T-helper 1 cell treated with Interleukin-12 subunit alpha and Interleukin-12 subunit beta and Interleukin-4 antibody, amounts not matched to agents 30 ng/mL and 1 ng/mL, for 36 hours (primary cell): ENCODE measurements around the gene PER3. TPM values are rescaled to one million over a fixed set of nuclear protein-coding genes. Genes with fewer than 3 reads are reported as not detected.

ENCODE experiments used
- intact Hi-C: fragments of 100-400 bp; cut with micrococcal nuclease; formaldehyde crosslinking; loops from one replicate; pipeline ENCODE4 v1.15.1; 2024
- total RNA-seq: library from RNA; stranded (reverse); gene quantifications from 2 replicates; pipeline ENCODE4 v1.2.3, GENCODE V29; 2022

Gene PER3
- total RNA-seq, 1 donor from 2014 or later: 3.8 TPM

DNA sequence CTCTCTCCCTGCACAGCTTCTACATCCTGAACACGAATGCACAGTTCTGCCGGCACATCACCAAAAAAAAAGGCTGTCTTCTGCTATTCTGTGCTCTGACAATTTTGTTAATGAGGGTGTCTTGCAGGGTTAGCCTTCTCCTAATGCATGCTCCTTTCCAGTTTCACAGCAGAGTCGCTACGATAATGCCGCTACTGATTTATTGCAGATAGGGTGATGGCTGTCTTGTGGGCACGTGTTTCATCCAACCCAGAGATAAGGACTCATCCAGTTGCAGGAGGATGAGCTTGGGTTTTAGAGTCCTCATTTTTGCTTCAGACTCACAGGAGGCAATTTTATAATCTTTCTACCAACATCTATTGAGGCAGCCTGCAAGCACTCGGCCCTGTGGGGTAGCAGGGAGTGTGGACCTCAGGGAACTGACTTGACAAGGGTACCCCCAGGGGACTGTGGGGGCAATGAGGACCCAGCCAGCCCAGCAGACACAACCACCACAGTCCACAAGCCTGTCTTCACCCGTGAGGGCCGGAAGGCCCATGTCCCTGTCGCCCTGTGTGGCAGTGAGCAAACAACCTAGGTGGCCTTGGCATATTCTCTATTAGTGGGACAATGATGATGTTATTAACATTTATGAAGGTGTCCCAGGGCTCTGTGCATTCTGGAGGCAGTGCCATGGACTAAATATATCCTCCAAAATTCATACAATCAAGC lies 84.1 kb downstream of the PER3 start:
- intact Hi-C loops: no loop called here

GRCh38 chr1:7869136-7869920 lies 85.2 kb downstream of the PER3 start:
- intact Hi-C loops: no loop called here

- intact Hi-C loops: no loop called here
Observed at GRCh38 chr1:7871136-7871535, 87.0 kb downstream of the PER3 start.

DNA sequence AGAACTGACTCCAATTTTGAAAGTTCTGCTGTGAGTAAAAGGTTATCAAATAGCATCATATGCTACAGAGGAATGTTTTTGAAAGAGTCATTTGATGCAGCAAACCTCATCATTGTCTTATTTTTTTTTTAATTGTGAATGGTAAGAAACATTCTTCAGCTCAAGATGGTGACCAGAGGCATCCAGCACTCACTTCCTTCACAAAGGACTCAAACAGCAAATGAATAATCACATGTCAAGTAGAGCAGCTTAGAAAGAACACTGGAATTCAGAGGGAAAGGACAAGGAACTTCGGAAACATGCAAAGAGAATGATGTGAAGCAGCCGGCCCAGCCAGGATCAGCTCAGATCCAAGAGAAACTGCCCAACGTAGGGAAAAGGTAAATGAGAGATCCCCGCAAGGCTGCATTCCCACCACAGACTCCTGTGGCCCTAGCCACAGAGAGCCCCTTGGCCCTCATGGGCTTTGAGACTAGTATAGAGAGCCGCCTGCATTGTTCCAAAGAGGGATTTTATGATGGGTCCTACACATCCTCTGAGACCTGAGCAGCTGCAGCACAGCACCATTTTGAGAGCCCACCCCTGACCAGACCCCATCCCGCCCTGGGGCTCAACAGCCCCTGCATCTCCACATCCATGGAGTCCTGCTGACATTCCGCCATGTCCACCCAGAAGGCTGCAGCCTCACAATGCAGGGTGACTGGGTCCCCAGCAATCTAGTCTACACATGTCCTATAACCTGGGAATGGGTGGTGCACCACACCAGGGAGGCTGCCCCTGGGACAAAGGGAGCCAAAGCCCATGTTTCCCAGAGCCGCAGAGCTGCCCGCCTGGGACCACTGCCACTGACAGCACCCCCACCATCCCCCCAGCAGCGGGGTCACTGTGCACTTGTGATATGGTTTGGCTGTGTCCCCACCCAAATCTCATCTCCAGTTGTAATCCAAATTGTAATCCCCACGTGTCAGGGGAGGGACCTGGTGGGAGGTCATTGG lies 90.0 kb downstream of the PER3 start:
- intact Hi-C loops: no loop called here

DNA sequence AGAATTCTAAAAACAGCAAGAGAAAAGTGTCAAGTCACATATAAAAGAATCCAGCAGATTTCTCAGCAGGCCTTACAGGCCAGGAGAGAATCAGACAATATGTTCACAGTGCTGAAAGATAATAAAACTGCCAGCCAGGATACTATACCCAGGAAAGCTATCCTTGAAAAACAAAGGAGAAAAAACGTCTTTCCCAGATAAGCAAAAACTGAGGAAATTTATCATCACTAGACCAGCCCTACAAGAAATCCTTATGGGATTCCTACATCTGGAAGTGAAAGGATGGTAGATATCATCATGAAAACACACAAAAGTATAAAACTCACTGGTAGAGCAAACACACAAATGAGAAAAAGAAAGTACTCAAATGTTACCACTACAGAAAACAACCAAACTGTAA lies 93.9 kb downstream of the PER3 start:
- intact Hi-C loops: no loop called here

GRCh38 chr1:7879228-7879627 lies 95.1 kb downstream of the PER3 start:
- intact Hi-C loops: no loop called here

DNA sequence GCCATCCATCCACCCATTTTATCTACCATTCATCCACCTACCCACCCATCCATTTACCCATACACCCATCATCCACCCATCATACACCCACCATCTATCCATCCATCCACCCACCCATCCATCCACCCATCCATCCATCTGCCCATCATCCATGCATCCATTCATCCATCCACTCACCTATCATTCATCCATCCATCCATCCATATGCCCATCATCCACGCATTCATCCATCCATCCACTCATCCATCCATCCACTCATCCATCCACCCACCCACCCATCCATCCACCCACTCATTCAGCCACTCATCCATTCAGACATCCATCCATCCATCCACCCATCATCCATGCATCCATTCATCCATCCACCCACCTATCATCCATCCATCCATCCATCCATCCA lies 100.7 kb downstream of the PER3 start:
- intact Hi-C loops: no loop called here

DNA sequence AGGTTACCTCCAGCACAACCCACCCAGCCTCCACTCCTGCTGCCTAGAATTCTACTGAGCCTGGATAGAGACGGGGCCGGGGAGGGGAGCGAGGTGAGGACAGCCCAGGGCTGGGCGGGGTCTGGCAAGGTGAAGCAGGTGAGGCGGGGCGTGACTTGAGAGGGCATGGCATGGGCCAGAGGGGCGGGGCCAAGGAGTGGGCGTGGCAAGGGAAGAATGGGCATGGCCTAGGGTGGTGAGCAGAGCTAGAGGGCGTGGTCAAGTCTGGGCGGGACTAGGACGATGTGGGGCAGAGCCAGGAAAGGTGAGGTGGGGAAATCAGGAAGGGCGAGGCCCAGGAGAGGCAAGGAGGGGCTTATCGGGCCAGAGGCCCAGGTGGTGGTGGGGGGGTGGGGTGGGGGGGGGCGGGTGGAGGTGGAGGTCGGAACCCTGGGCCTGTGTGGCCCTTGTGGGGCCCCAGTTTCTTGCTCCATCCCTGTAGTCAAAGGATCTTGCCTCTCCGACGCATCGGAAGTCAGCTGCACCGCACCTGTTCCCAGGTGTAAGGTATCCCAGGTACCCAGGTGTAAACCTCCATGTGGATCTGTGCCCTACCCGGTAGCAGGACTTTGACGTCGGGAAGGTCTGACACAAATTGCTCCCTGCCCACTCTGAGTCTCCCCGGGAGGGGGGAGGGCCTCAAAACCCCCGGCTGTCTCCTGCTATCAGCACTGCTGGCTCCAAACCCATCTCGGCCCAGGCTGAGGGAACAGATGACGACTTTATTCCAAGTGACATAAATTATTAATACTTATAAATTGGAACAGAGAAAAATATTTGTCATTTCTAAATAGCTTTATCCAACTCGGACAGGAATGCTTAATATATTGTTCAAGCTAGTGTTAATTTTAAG lies 101.7 kb downstream of the PER3 start:
- intact Hi-C loops: no loop called here

DNA sequence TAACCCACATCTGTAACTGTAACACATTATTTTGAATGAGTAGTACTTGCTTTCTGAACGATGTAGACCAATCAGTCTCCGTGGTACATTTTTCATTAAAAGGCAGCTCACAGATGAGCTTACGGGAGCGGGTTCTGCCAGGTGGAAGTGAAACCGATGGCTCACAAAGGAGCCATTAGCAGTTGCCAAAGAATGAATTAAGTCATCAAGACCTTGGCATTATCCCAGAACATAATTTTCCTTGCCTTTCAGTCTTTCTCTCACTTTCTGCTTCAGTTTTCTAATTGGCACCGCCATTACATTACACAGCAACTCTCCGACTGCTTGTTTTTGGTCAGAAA lies 102.3 kb downstream of the PER3 start:
- intact Hi-C loops: no loop called here

- intact Hi-C loops: no loop called here
Observed at GRCh38 chr1:7888248-7889081, 104.4 kb downstream of the PER3 start.

- intact Hi-C loops: no loop called here
Observed at GRCh38 chr1:7890853-7891252, 106.8 kb downstream of the PER3 start.

- intact Hi-C loops: no loop called here
Observed at GRCh38 chr1:7891804-7892203, 107.7 kb downstream of the PER3 start.

DNA sequence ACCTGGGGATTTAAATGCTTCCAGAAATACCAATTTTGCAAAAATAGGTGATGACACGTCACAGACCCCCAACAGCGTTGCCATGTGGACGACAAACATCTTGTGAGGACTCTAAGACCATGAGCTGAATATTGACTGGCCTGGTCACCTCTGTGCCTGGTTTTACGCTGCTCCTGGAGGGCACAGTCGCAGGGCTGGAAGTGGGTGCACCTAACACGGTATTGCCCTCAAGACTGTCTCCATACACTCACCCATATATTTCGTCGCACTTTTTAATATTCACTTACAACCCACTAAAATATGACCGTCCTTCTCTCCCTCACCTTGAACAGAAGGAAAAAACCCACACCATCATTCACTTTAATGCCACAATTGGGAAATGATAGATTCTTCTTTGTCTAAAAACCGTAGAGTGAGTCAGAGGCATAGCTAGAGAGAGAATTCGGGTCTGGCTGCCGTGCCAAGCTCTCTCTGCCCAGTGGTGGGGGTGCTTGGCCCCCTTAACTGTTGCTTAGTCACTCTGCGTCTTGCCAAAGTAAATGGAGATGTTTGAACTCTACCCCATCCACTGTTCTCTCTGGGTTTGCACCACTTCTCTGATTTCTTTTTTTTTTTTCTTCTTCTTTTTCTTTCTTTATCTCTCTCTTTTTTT lies 109.6 kb downstream of the PER3 start:
- intact Hi-C loops: no loop called here

Other genes with a start within 250 kb of the PER3 start
- 35.9 and 37.1 TPM in 2 replicates for gene VAMP3, start 13.0 kb upstream of the PER3 start, total RNA-seq
- gene UTS2, start 68.8 kb downstream of the PER3 start, total RNA-seq: not detected in 2 replicates
- gene TNFRSF9, start 156.5 kb downstream of the PER3 start, total RNA-seq: 13.8 and 13.9 TPM in 2 replicates
- gene PARK7, start 177.4 kb downstream of the PER3 start, total RNA-seq: 277 and 281 TPM in 2 replicates
- gene ERRFI1, start 242.0 kb downstream of the PER3 start, total RNA-seq: 0.66 and 0.74 TPM in 2 replicates